Peyer's patch (tissue), 4 donors: Measurements from ENCODE around the gene SLX4IP. TPM values are rescaled to one million over a fixed set of nuclear protein-coding genes. Genes with fewer than 3 reads are reported as not detected.

Source experiments
- DNase-seq, 3 donors: peaks; one replicate each; pipeline ENCODE4 v3.0.0-alpha.2; 2017 to 2019
- H3K27ac ChIP-seq, 4 donors: fragments of 200-600 bp; sonication (generic); one replicate each; pipeline ENCODE4 v1.5.1; 2016 to 2019
- H3K27me3 ChIP-seq, 2 donors: fragments of 200-600 bp; sonication (generic); one replicate each; pipeline ENCODE4 v1.5.1; 2019
- H3K36me3 ChIP-seq, 3 donors: fragments of 200-600 bp; sonication (generic); one replicate each; pipeline ENCODE4 v1.5.1; 2016 to 2019
- H3K4me1 ChIP-seq, 4 donors: fragments of 200-600 bp; sonication (generic); one replicate each; pipeline ENCODE4 v1.5.1; 2016 to 2019
- H3K4me3 ChIP-seq, 4 donors: fragments of 200-600 bp; sonication (generic); 1 replicate in 3 of 4; 2 replicates in 1 of 4; pipeline ENCODE4 v1.5.1; 2016 to 2019; ENCODE audit warnings: mild to moderate bottlenecking in 1 of 4
- H3K9me3 ChIP-seq, 4 donors: fragments of 200-600 bp; sonication (generic); one replicate each; pipeline ENCODE4 v1.5.1; 2016 to 2019; ENCODE audit warnings: mild to moderate bottlenecking in 1 of 4
- POLR2A ChIP-seq, 2 donors: fragments of 450-650 bp; IDR thresholded peaks; one replicate each; pipeline ENCODE4 v1.5.1; 2017; ENCODE audit warnings: antibody characterized with exemption in 2 of 2, mild to moderate bottlenecking in 2 of 2, moderate library complexity in 2 of 2
- total RNA-seq, 4 donors: library from RNA; depleted of rRNA; stranded (reverse); fragments of >200 nt; gene quantifications; one replicate each; pipeline ENCODE4 v1.1.0, GENCODE V29; 2016
- TF ChIP-seq, protein P1 (sequence below), 6 experiments: fragments of 450-650 bp in 4 of 6; fragments of 200-600 bp in 2 of 6; sonication (generic) in 1 of 6; IDR thresholded peaks; one replicate each; pipeline ENCODE4 v1.5.1; 2017 to 2019; ENCODE audit warnings: antibody characterized with exemption in 6 of 6, mild to moderate bottlenecking in 3 of 6, moderate library complexity in 1 of 6

The SLX4IP gene
- total RNA-seq, 4 donors from 2014 or later = 6.1 to 9.0 (median 7.9) TPM

DNA sequence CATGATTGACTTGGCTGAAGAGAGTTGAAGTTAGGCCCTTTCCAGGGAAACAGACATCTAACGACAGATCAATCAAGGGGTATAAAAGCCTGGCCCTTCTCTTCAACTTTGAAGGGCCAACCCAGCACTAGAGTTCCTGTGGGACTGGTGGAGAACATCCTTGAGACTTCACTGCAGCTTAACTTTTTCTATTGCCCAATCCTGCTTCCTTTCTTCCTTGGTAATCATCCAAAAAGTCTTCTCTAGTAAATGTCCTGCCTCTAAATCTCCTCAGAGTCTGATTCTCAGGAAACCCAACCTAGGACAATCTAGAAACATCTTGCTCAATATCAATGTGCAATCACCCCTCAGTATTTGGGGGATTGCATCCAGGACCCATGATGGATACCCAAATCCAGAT lies 3.0 kb upstream of the SLX4IP start:
- H3K36me3 ChIP-seq = no peaks in the 10 kb centered on the region
- no peak overlapping the region for H3K4me3 ChIP-seq
- no peaks in the 10 kb centered on the region for H3K9me3 ChIP-seq
- DNase-seq = no peak
- TF ChIP-seq, protein P1, sequence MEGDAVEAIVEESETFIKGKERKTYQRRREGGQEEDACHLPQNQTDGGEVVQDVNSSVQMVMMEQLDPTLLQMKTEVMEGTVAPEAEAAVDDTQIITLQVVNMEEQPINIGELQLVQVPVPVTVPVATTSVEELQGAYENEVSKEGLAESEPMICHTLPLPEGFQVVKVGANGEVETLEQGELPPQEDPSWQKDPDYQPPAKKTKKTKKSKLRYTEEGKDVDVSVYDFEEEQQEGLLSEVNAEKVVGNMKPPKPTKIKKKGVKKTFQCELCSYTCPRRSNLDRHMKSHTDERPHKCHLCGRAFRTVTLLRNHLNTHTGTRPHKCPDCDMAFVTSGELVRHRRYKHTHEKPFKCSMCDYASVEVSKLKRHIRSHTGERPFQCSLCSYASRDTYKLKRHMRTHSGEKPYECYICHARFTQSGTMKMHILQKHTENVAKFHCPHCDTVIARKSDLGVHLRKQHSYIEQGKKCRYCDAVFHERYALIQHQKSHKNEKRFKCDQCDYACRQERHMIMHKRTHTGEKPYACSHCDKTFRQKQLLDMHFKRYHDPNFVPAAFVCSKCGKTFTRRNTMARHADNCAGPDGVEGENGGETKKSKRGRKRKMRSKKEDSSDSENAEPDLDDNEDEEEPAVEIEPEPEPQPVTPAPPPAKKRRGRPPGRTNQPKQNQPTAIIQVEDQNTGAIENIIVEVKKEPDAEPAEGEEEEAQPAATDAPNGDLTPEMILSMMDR (IDR thresholded peaks at IDR 0.05) = no peak
- no peak for TF ChIP-seq POLR2A (IDR thresholded peaks at IDR 0.05)
- no peak overlapping the region for H3K27ac ChIP-seq
- H3K27me3 ChIP-seq = no peaks in the 10 kb centered on the region
- H3K4me1 ChIP-seq = peaks cover 0 to 26% (median 0%) of the 10 kb centered on the region in 4 donors

DNA sequence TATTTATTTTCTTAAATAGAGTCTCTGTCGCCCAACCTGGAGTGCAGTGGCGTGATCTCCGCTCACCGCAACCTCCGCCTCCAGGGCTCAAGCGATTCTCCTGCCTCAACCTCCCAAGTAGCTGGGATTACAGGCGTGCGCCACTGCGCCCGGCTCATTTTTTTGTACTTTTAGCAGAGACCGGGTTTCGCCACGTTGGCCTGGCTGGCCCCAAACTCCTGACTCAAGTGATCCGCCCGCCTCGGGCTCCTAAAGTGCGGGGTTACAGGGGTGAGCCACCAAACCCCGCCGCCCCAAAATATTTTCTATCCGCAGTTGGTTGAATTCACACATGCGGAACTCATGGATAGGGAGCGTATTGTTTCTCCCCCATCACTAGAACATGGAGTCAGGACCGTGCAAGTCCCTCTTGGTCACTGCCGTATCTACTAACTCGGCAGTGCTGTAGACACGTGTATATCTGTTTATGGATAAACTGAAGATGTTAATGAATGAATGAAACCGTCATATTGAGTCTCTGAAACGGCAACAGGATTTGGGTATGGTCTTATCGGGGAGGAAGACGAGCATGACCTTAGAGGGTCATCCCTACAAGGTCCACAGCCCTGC lies 2.0 kb upstream of the SLX4IP start:
- no peak for DNase-seq
- peak overlapping the region; percentile 59 to 83 (median 70) for H3K4me3 ChIP-seq
- H3K36me3 ChIP-seq = no peaks in the 10 kb centered on the region
- peaks cover 0 to 26% (median 0%) of the 10 kb centered on the region in 4 donors for H3K4me1 ChIP-seq
- no peaks in the 10 kb centered on the region for H3K9me3 ChIP-seq
- TF ChIP-seq POLR2A (IDR thresholded peaks at IDR 0.05) = no peak
- TF ChIP-seq, protein P1 (IDR thresholded peaks at IDR 0.05) = no peak
- H3K27ac ChIP-seq = peak overlapping the region; percentile 85 to 97 (median 86)
- no peaks in the 10 kb centered on the region for H3K27me3 ChIP-seq

DNA sequence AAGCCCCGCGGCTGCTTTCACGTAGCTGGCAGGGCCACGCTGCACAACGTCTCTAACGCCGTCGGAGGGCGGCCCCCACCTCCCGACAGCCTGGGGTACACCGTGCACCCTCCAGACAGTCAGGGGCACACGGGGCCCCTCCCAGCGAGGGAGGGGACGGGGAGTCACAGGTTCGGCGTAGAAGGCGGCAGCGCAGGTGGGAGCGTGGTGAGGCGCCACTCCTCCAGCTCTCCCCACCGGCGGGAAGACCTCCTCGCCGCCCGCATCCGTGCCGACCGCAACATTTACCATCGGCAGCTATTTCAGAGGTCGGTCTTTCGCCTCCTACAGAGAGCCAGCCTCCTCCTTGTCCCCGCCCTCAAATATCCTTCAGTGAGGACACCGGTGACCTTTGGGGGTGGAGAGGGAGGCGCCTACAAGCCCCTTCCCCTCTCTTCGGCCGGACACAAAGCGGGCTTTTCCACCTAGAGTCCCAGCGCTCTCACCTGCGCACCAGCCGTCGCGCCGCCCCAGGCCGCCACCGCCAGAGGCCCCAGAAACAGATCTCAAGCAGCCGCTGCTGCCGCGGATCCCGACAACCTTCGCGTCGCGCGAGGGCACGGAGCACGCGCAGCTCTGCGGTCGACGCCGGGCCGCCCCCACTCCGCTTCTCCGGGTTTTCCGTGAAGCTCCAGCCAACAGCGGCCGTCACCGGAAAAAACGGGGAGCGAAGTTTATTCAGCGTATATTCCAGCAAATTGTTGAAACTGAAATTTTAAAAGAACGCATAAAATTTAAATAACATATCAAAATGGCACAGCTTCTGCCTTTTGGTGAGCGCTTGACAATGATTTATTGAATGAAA lies 1.3 kb upstream of the SLX4IP start, which contains the start of gene MKKS:
MKKS (minus strand) TSS at position 600 of the 844 bp plus-strand sequence. CDS start 20,708 bp downstream, outside the sequence.
- DNase-seq = peak; percentile 78 to 95 (median 94)
- Histone ChIP-seq H3K27ac (peak within 1 kb of the TSS; percentile 85 to 97 (median 86)), H3K4me1 (peaks cover 0 to 26% (median 0%) of the 10 kb centered on the region in 4 donors), H3K36me3 (no peaks in the 10 kb centered on the region), H3K27me3 (no peaks in the 10 kb centered on the region), H3K4me3 (peak within 1 kb of the TSS; percentile 59 to 83 (median 70)), H3K9me3 (no peaks in the 10 kb centered on the region)
- TF ChIP-seq POLR2A (IDR thresholded peaks at IDR 0.05) = peak; percentile 51 to 59
- TF ChIP-seq, protein P1 (IDR thresholded peaks at IDR 0.05) = peak in 3 of 6 experiments; percentile 3 to 29 (median 3)

DNA sequence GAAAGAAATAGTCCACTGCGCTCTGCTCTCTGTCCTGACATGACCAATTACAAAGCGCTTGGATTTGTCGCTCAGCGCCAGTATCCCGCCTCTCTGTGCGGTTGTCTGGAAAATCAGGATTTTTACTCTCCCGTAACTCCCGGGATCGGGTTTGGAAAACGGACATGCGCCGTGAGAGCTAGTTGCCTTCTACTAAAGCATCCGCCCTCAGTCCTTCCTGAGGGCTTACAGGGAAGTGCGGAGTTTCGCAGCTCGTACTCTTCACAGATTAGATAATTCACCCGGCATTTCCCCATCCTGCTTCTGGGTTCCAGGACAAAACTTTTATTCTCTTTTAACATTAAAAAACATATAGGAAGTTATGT lies 656 bp upstream of the SLX4IP start:
- peaks cover 0 to 24% (median 0%) of the 10 kb centered on the region in 4 donors for H3K4me1 ChIP-seq
- H3K36me3 ChIP-seq = no peaks in the 10 kb centered on the region
- H3K4me3 ChIP-seq = peak overlapping the region; percentile 59 to 83 (median 70)
- H3K27ac ChIP-seq = peak overlapping the region; percentile 85 to 97 (median 86)
- peak; percentile 78 to 95 (median 88) for DNase-seq
- no peaks in the 10 kb centered on the region for H3K9me3 ChIP-seq
- TF ChIP-seq, protein P1 (IDR thresholded peaks at IDR 0.05) = peak in 1 of 6 experiments; percentile 3
- TF ChIP-seq POLR2A (IDR thresholded peaks at IDR 0.05) = peak; percentile 97 to 98
- H3K27me3 ChIP-seq = no peaks in the 10 kb centered on the region

DNA sequence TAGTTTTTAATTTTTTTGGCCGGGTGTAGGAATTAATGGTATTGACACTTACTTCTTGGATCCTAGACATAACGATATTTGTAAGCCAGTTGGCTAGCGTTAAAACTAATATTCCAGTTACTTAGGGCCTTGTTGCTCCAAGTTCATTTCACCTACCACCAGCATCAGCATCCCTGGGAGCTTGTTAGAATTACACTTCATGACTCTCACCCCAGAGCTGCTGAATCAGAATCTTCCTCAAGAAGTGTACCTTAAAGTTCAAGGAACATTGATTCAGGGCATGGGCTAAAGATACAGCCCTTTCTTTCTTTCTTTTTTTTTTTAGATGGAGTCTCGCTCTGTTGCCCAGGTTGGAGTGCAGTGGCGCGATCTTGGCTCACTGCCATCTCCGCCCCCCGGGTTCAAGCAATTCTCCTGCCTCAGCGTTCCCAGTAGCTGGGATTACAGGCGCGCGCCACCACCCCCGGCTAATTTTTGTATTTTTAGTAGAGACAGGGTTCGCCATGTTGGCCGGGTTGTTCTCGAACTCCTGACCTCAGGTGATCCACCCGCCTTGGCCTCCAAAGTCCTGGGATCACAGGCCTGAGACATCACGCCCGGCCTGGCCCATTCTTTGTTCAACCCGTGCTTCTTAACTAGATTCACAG lies 1.1 kb downstream of the SLX4IP start:
- H3K27ac ChIP-seq = no peak overlapping the region
- no peak overlapping the region for H3K4me3 ChIP-seq
- H3K9me3 ChIP-seq = no peaks in the 10 kb centered on the region
- H3K4me1 ChIP-seq = peaks cover 0 to 20% (median 0%) of the 10 kb centered on the region in 4 donors
- no peaks in the 10 kb centered on the region for H3K36me3 ChIP-seq
- TF ChIP-seq POLR2A (IDR thresholded peaks at IDR 0.05) = no peak
- TF ChIP-seq, protein P1 (IDR thresholded peaks at IDR 0.05) = no peak
- DNase-seq = no peak
- no peaks in the 10 kb centered on the region for H3K27me3 ChIP-seq
